K562 (cell line): ENCODE data around the gene MRTFB. TPM values are rescaled to one million over a fixed set of nuclear protein-coding genes. Genes with fewer than 3 reads are reported as not detected.

Source experiments
- ARHGAP35 ChIP-seq: fragments of 450-650 bp; IDR thresholded peaks from 2 replicates; pipeline ENCODE4 v1.6.1; 2018; ENCODE audit not compliant: partially characterized antibody
- ATF7 ChIP-seq: fragments of 450-650 bp; IDR thresholded peaks from 2 replicates; pipeline ENCODE4 v1.7.1; 2014; ENCODE audit warnings: mild to moderate bottlenecking, moderate library complexity
- BRF1 ChIP-seq: IDR thresholded peaks from 3 replicates; pipeline ENCODE4 v1.6.1; 2011; ENCODE audit warnings: borderline replicate concordance, mild to moderate bottlenecking; ENCODE audit not compliant: insufficient read length; ENCODE audit errors: extremely low read depth
- CBFB ChIP-seq: sonication (generic); formaldehyde crosslinking; IDR thresholded peaks from 2 replicates; pipeline ENCODE4 v1.4.0; 2020; ENCODE audit warnings: mild to moderate bottlenecking, missing genetic modification reagents
- CBX5 ChIP-seq: IDR thresholded peaks from 2 replicates; pipeline ENCODE4 v1.6.1; 2014; ENCODE audit warnings: low read depth, borderline replicate concordance
- HDGF ChIP-seq: fragments of 450-650 bp; IDR thresholded peaks from 2 replicates; pipeline ENCODE4 v1.6.1; 2016
- HNRNPK ChIP-seq: fragments of 200-400 bp; formaldehyde crosslinking; IDR thresholded peaks from one replicate; pipeline ENCODE4 v1.6.1; 2018; ENCODE audit warnings: mild to moderate bottlenecking, low read depth, low read length; ENCODE audit not compliant: poor library complexity, severe bottlenecking
- MEIS2 ChIP-seq: fragments of 450-650 bp; IDR thresholded peaks from 2 replicates; pipeline ENCODE4 v1.6.1; 2014; ENCODE audit warnings: mild to moderate bottlenecking; ENCODE audit not compliant: partially characterized antibody
- POLR2A ChIP-seq: fragments of 450-650 bp; conservative IDR thresholded peaks from 2 replicates; pipeline ENCODE4 v1.6.1; 2016
- POU5F1 ChIP-seq: fragments of 150-350 bp; IDR thresholded peaks from 2 replicates; pipeline ENCODE4 v1.6.1; 2014; ENCODE audit warnings: borderline replicate concordance, low read length, low read depth, mild to moderate bottlenecking; ENCODE audit not compliant: partially characterized antibody
- SAFB ChIP-seq: fragments of 200-400 bp; formaldehyde crosslinking; IDR thresholded peaks from 2 replicates; pipeline ENCODE4 v1.6.1; 2017; ENCODE audit warnings: low read depth, low read length, borderline replicate concordance
- SMARCE1 ChIP-seq: fragments of 450-650 bp; IDR thresholded peaks from 2 replicates; pipeline ENCODE4 v1.7.1; 2016; ENCODE audit warnings: mild to moderate bottlenecking
- STAT5B ChIP-seq: fragments of 250-450 bp; sonication (Bioruptor Pico); IDR thresholded peaks from 2 replicates; pipeline ENCODE4 v1.8.0; 2021; ENCODE audit warnings: mild to moderate bottlenecking, inconsistent platforms
- TGIF2 ChIP-seq: sonication (generic); formaldehyde crosslinking; IDR thresholded peaks from 2 replicates; pipeline ENCODE4 v1.8.1; 2022; ENCODE audit warnings: mild to moderate bottlenecking, missing genetic modification reagents, moderate library complexity
- TRIM24 ChIP-seq, 2 experiments: fragments of 450-650 bp; IDR thresholded peaks; 2 replicates each; pipeline ENCODE4 v1.6.1; 2016
- ZEB2 ChIP-seq: fragments of 450-650 bp; IDR thresholded peaks from 2 replicates; pipeline ENCODE4 v1.6.1; 2016
- ZNF197 ChIP-seq: fragments of 200-800 bp; sonication (Bioruptor generic); IDR thresholded peaks from 2 replicates; pipeline ENCODE4 v1.6.1; 2016; ENCODE audit warnings: low read depth, missing genetic modification characterization, missing compliant biosample characterization
- ZNF311 ChIP-seq: fragments of 250-450 bp; sonication (Bioruptor Pico); IDR thresholded peaks from 2 replicates; pipeline ENCODE4 v1.4.0; 2020; ENCODE audit warnings: mild to moderate bottlenecking, moderate library complexity
- ZNF79 ChIP-seq: fragments of 250-450 bp; sonication (Bioruptor Pico); IDR thresholded peaks from 2 replicates; pipeline ENCODE4 v1.4.0; 2020; ENCODE audit warnings: low read depth, mild to moderate bottlenecking, moderate library complexity
- polyA plus RNA-seq, 8 experiments: library from polyadenylated mRNA; depleted of rRNA in 4 of 8; stranded (reverse) in 5 of 8; unstranded in 3 of 8; fragments of >200 nt; fragmentation: Nextera tagmentation in 2 of 8; fragmentation: Illumina TruSeq in 1 of 8; extraction: Ambion mirVana in 2 of 8; extraction: Trizol in 1 of 8; gene quantifications; 2 replicates each; pipeline versions ENCODE4 v1.2.1 to v1.2.3, GENCODE V29; 2011 to 2014; ENCODE audit warnings: inconsistent platforms in 1 of 8, missing spikeins in 1 of 8
- total RNA-seq, 7 experiments: library from RNA; depleted of rRNA in 6 of 7; stranded (reverse); fragments of >200 nt in 6 of 7; fragmentation: Illumina TruSeq in 2 of 7; extraction: Trizol in 2 of 7; gene quantifications; 2 replicates each; pipeline versions ENCODE4 v1.2.1 to v1.2.3, GENCODE V29; 2011 to 2021; ENCODE audit warnings: low replicate concordance in 1 of 7
- TF ChIP-seq, protein P1 (sequence below): fragments of 450-650 bp; formaldehyde crosslinking; IDR thresholded peaks from 2 replicates; pipeline ENCODE4 v1.4.0; 2022; ENCODE audit warnings: missing genetic modification characterization
- TF ChIP-seq, protein P2 (sequence below), 3 experiments: fragments of 200-800 bp in 1 of 3; fragments of 250-450 bp in 1 of 3; fragments of 450-650 bp in 1 of 3; sonication (Bioruptor Pico) in 1 of 3; sonication (Bioruptor generic) in 1 of 3; formaldehyde crosslinking in 1 of 3; IDR thresholded peaks; 2 replicates each; pipeline versions ENCODE4 v1.6.1 to v1.8.0; 2016 to 2022; ENCODE audit warnings: mild to moderate bottlenecking in 2 of 3, missing genetic modification characterization in 2 of 3, missing compliant biosample characterization in 1 of 3, moderate library complexity in 1 of 3
- TF ChIP-seq, protein P3 (sequence below): fragments of 450-650 bp; IDR thresholded peaks from 2 replicates; pipeline ENCODE4 v1.6.1; 2016; ENCODE audit warnings: borderline replicate concordance

Gene MRTFB
- total and polyA plus RNA-seq, 9 of the 15 experiments (the other 6 are each of a cell fraction or from before 2014, with no cell fraction given): 2.2 to 12.7 (median 7.0) TPM

DNA sequence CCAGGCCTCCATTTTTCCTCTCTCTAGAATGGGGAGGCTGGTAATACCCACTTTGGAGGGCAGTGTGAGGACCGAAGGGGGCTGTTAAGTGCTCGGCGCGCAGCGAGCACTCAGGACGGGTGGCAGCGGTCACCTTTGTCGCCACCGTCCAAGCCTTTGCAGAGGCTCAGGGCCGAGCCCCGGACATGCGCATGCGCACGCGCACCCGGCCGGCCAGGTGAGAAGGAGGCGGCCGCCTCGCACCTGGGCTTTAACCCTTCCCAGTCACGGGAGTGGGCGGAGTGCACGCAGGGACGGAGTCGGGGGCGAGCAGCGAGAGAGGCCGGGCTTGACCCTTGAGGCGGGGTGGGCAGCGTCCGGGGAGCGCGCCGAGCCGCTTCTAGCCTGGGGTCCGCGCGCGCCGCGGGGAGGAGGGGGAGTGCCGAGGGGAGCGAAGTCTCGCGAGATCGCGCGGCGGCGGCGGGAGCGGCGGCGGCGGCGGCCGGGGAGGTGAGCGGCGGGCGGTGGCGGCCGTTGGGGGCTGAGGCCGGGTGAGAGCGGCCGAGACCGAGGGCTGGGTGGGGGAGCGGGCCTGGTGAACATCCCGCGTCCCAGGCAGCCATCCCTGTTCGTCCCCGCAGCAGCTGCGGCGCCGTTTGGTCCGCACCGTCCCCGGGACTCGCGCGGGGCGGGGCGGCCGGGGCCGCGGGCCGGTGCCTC is at the start of gene MRTFB (continued):
- TF ChIP-seq, protein P1, sequence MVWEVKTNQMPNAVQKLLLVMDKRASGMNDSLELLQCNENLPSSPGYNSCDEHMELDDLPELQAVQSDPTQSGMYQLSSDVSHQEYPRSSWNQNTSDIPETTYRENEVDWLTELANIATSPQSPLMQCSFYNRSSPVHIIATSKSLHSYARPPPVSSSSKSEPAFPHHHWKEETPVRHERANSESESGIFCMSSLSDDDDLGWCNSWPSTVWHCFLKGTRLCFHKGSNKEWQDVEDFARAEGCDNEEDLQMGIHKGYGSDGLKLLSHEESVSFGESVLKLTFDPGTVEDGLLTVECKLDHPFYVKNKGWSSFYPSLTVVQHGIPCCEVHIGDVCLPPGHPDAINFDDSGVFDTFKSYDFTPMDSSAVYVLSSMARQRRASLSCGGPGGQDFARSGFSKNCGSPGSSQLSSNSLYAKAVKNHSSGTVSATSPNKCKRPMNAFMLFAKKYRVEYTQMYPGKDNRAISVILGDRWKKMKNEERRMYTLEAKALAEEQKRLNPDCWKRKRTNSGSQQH (CRISPR knock-in tag): no peak
- TF ChIP-seq SAFB (no peak), POU5F1 (no peak), CBFB (no peak), BRF1 (no peak), STAT5B (CRISPR knock-in tag) (no peak), HDGF (no peak), ZNF79 (no peak), ARHGAP35 (peak; percentile 41), ZNF311 (CRISPR knock-in tag) (no peak), CBX5 (no peak), ZEB2 (peak; percentile 97), SMARCE1 (no peak), TRIM24 (IDR thresholded peaks at IDR 0.05) (no peak), TGIF2 (no peak), POLR2A (peak; percentile 78), HNRNPK (no peak), ATF7 (peak; percentile 35; the same call in 1 of the 2 replicates), ZNF197 (no peak), MEIS2 (peak; percentile 88)
- TF ChIP-seq, protein P2, sequence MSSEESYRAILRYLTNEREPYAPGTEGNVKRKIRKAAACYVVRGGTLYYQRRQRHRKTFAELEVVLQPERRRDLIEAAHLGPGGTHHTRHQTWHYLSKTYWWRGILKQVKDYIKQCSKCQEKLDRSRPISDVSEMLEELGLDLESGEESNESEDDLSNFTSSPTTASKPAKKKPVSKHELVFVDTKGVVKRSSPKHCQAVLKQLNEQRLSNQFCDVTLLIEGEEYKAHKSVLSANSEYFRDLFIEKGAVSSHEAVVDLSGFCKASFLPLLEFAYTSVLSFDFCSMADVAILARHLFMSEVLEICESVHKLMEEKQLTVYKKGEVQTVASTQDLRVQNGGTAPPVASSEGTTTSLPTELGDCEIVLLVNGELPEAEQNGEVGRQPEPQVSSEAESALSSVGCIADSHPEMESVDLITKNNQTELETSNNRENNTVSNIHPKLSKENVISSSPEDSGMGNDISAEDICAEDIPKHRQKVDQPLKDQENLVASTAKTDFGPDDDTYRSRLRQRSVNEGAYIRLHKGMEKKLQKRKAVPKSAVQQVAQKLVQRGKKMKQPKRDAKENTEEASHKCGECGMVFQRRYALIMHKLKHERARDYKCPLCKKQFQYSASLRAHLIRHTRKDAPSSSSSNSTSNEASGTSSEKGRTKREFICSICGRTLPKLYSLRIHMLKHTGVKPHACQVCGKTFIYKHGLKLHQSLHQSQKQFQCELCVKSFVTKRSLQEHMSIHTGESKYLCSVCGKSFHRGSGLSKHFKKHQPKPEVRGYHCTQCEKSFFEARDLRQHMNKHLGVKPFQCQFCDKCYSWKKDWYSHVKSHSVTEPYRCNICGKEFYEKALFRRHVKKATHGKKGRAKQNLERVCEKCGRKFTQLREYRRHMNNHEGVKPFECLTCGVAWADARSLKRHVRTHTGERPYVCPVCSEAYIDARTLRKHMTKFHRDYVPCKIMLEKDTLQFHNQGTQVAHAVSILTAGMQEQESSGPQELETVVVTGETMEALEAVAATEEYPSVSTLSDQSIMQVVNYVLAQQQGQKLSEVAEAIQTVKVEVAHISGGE (CRISPR knock-in tag; IDR thresholded peaks at IDR 0.05): no peak
- TF ChIP-seq, protein P3, sequence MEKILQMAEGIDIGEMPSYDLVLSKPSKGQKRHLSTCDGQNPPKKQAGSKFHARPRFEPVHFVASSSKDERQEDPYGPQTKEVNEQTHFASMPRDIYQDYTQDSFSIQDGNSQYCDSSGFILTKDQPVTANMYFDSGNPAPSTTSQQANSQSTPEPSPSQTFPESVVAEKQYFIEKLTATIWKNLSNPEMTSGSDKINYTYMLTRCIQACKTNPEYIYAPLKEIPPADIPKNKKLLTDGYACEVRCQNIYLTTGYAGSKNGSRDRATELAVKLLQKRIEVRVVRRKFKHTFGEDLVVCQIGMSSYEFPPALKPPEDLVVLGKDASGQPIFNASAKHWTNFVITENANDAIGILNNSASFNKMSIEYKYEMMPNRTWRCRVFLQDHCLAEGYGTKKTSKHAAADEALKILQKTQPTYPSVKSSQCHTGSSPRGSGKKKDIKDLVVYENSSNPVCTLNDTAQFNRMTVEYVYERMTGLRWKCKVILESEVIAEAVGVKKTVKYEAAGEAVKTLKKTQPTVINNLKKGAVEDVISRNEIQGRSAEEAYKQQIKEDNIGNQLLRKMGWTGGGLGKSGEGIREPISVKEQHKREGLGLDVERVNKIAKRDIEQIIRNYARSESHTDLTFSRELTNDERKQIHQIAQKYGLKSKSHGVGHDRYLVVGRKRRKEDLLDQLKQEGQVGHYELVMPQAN: no peak
